HepG2 (cell line): Measurements from ENCODE around the gene CSMD2. TPM values are rescaled to one million over a fixed set of nuclear protein-coding genes. Genes with fewer than 3 reads are reported as not detected.

ENCODE experiments used
- ATAC-seq: fragments of 200-7000 bp; cut with Tn5 transposase; 3 replicates; pipeline ENCODE4 v1.9.1; 2020; ENCODE audit warnings: mild to moderate bottlenecking, moderate library complexity
- BruUV-seq: library from RNA; stranded (reverse); fragments of 400-500 nt; replicated peaks from 2 replicates; lab custom pipeline; 2021; lab: Mats Ljungman, UMichigan
- CTCF ChIA-PET: fragments of 300-600 bp; formaldehyde crosslinking; extraction: SDS; loops from one replicate; lab custom pipeline; 2021; ENCODE audit warnings: low total read pairs, inconsistent platforms, low intra/inter-chr PET ratio; lab: Yijun Ruan, JAX
- POLR2A ChIA-PET: fragments of 350-600 bp; sonication (Branson Sonifier 250); formaldehyde crosslinking; loops from one replicate; lab custom pipeline; 2020; ENCODE audit warnings: antibody characterized with exemption, inconsistent platforms; lab: Yijun Ruan, JAX
- DNase-seq: peaks from one replicate; pipeline ENCODE4 v3.0.0-alpha.2; 2015; ENCODE audit warnings: low spot score
- FAIRE-seq: peaks from 3 replicates; lab custom pipeline; 2011; peaks lifted over from hg19 to GRCh38; lab: Jason Lieb, UNC
- H2AFZ ChIP-seq: one replicate; pipeline ENCODE4 v1.6.1; 2011; ENCODE audit warnings: low read length, inconsistent platforms
- H3K27ac ChIP-seq: fragments of 300-600 bp; 3 replicates; pipeline ENCODE4 v1.8.0; 2011; ENCODE audit warnings: mixed run types, mild to moderate bottlenecking, mixed read lengths, low read length, inconsistent platforms; ENCODE audit not compliant: insufficient read depth; ENCODE audit errors: extremely low read length
- H3K27me3 ChIP-seq, 2 experiments: fragments of 200-600 bp in 1 of 2; 2 replicates in 1 of 2; 3 replicates in 1 of 2; pipeline versions ENCODE4 v1.6.0 to v1.8.0; 2011; ENCODE audit warnings: low read length in 2 of 2, mild to moderate bottlenecking in 2 of 2, moderate library complexity in 2 of 2, inconsistent platforms in 1 of 2; ENCODE audit not compliant: insufficient read depth in 2 of 2, control insufficient read depth in 1 of 2
- H3K36me3 ChIP-seq, 2 experiments: fragments of 200-600 bp in 1 of 2; replicated peaks in 1 of 2; 2 replicates in 1 of 2; 3 replicates in 1 of 2; pipeline versions ENCODE4 v1.5.1 to v1.8.0; 2011; ENCODE audit warnings: low read length in 2 of 2, inconsistent platforms in 1 of 2; ENCODE audit not compliant: insufficient read depth in 2 of 2, control insufficient read depth in 1 of 2
- H3K4me1 ChIP-seq: 2 replicates; pipeline ENCODE4 v1.5.1; 2012; ENCODE audit warnings: low read length, inconsistent platforms; ENCODE audit not compliant: insufficient read depth
- H3K4me2 ChIP-seq: 2 replicates; pipeline ENCODE4 v1.6.0; 2011; ENCODE audit warnings: low read depth, low read length, inconsistent platforms
- H3K4me3 ChIP-seq, 3 experiments: fragments of 200-600 bp in 1 of 3; sonication (generic), shearing (Covaris generic) in 1 of 3; replicated peaks in 1 of 3; 2 replicates each; pipeline ENCODE4 v1.5.1; 2011 to 2016; ENCODE audit warnings: low read length in 3 of 3, inconsistent platforms in 2 of 3, low read depth in 2 of 3, mild to moderate bottlenecking in 2 of 3, control low read depth in 1 of 3, mixed read lengths in 1 of 3; ENCODE audit not compliant: insufficient read depth in 1 of 3
- H3K79me2 ChIP-seq: one replicate; pipeline ENCODE4 v1.6.1; 2011; ENCODE audit warnings: low read length, inconsistent platforms; ENCODE audit not compliant: insufficient read depth
- H3K9ac ChIP-seq: 2 replicates; pipeline ENCODE4 v1.6.0; 2011; ENCODE audit warnings: mild to moderate bottlenecking, low read depth, low read length, inconsistent platforms; ENCODE audit not compliant: insufficient read depth
- H3K9me3 ChIP-seq: 2 replicates; pipeline ENCODE4 v1.5.1; 2012; ENCODE audit warnings: mild to moderate bottlenecking, low read length
- H4K20me1 ChIP-seq: 2 replicates; pipeline ENCODE4 v1.6.0; 2011; ENCODE audit warnings: inconsistent platforms, mild to moderate bottlenecking, low read length, moderate library complexity; ENCODE audit not compliant: insufficient read depth
- ARNT ChIP-seq: fragments of 450-650 bp; IDR thresholded peaks from 2 replicates; pipeline ENCODE4 v1.6.1; 2017
- ATRX ChIP-seq: sonication (generic); formaldehyde crosslinking; IDR thresholded peaks from 2 replicates; pipeline ENCODE4 v1.4.0; 2020; ENCODE audit warnings: missing genetic modification reagents, borderline replicate concordance
- CHD4 ChIP-seq: fragments of 200-600 bp; sonication (generic); IDR thresholded peaks from 2 replicates; pipeline ENCODE4 v1.7.0; 2017; ENCODE audit warnings: mild to moderate bottlenecking, low read length, borderline replicate concordance
- GATAD1 ChIP-seq: IDR thresholded peaks from 2 replicates; pipeline ENCODE4 v1.6.1; 2016; ENCODE audit warnings: missing genetic modification reagents, missing compliant biosample characterization
- HNRNPH1 ChIP-seq: fragments of 200-400 bp; formaldehyde crosslinking; optimal IDR thresholded peaks from 2 replicates; pipeline ENCODE3; 2017; ENCODE audit warnings: mild to moderate bottlenecking, low read depth, low read length
- HNRNPUL1 ChIP-seq: fragments of 200-400 bp; formaldehyde crosslinking; IDR thresholded peaks from 2 replicates; pipeline ENCODE4 v1.6.1; 2017; ENCODE audit warnings: low read depth, mild to moderate bottlenecking, low read length, moderate library complexity
- IKZF1 ChIP-seq: fragments of 450-650 bp; IDR thresholded peaks from 2 replicates; pipeline ENCODE4 v1.7.1; 2016
- KDM3A ChIP-seq: IDR thresholded peaks from 2 replicates; pipeline ENCODE4 v1.6.1; 2018; ENCODE audit warnings: low read depth, missing compliant biosample characterization
- MEIS1 ChIP-seq: sonication (generic); formaldehyde crosslinking; IDR thresholded peaks from 2 replicates; pipeline ENCODE4 v1.9.0; 2021; ENCODE audit warnings: mild to moderate bottlenecking, missing genetic modification reagents, moderate library complexity, borderline replicate concordance
- NCOA5 ChIP-seq: sonication (generic); formaldehyde crosslinking; IDR thresholded peaks from 2 replicates; pipeline ENCODE4 v1.4.0; 2020; ENCODE audit warnings: missing genetic modification reagents
- NFAT5 ChIP-seq: sonication (generic); formaldehyde crosslinking; IDR thresholded peaks from 2 replicates; pipeline ENCODE4 v1.4.0; 2020; ENCODE audit warnings: missing genetic modification reagents
- PLSCR1 ChIP-seq: sonication (generic); formaldehyde crosslinking; IDR thresholded peaks from 2 replicates; pipeline ENCODE4 v1.5.0; 2020; ENCODE audit warnings: missing genetic modification reagents, mild to moderate bottlenecking, borderline replicate concordance
- SMC3 ChIP-seq: IDR thresholded peaks from 2 replicates; pipeline ENCODE4 v1.6.1; 2011; ENCODE audit warnings: low read length, improper control_type of control experiment
- ZEB1 ChIP-seq: IDR thresholded peaks from 2 replicates; pipeline ENCODE4 v1.6.1; 2012; ENCODE audit warnings: mild to moderate bottlenecking, low read depth, inconsistent platforms; ENCODE audit not compliant: insufficient replicate concordance
- ZFX ChIP-seq: sonication (generic); formaldehyde crosslinking; IDR thresholded peaks from 2 replicates; pipeline ENCODE4 v1.4.0; 2020; ENCODE audit warnings: mild to moderate bottlenecking, low read depth, missing genetic modification reagents, moderate library complexity
- ZNF589 ChIP-seq: sonication (generic); formaldehyde crosslinking; conservative IDR thresholded peaks from 2 replicates; pipeline ENCODE4 v1.8.0; 2022; ENCODE audit warnings: mild to moderate bottlenecking, moderate library complexity, missing genetic modification reagents
- ZNF614 ChIP-seq: IDR thresholded peaks from 2 replicates; pipeline ENCODE4 v1.6.1; 2018; ENCODE audit warnings: missing biosample characterization, missing genetic modification reagents, inconsistent platforms, borderline replicate concordance
- WGBS: methylation state at CpG from one replicate; pipeline ENCODE4 v1.1.6; 2017; ENCODE audit warnings: low lambda C conversion rate; 5-methylcytosine and 5-hydroxymethylcytosine counted together
- in situ Hi-C: cut with HindIII; loops from 2 replicates; pipeline ENCODE4 v1.10.0; 2017; ENCODE audit warnings: low pct_unique_long_range_greater_than_20kb; ENCODE audit not compliant: extremely low pct_ligation_motif_present
- intact Hi-C: fragments of 100-400 bp; cut with micrococcal nuclease; formaldehyde crosslinking; loops from one replicate; pipeline ENCODE4 v1.10.0; 2022; ENCODE audit not compliant: unreplicated experiment
- polyA plus RNA-seq, 8 experiments: library from polyadenylated mRNA; depleted of rRNA in 3 of 8; stranded (reverse) in 7 of 8; unstranded in 1 of 8; fragments of >200 nt; fragmentation: Illumina TruSeq in 4 of 8; extraction: Trizol in 4 of 8; gene quantifications; 2 replicates each; pipeline versions ENCODE4 v1.2.1 to v1.2.3, GENCODE V29; 2011 to 2016; ENCODE audit warnings: low read depth in 4 of 8, missing spikeins in 1 of 8, mixed read lengths in 1 of 8; ENCODE audit not compliant: insufficient read depth in 1 of 8
- total RNA-seq, 5 experiments: library from RNA; depleted of rRNA; stranded (reverse); fragments of >200 nt; fragmentation: Illumina TruSeq; extraction: Trizol; gene quantifications; 2 replicates each; pipeline ENCODE4 v1.2.3, GENCODE V29; 2016; ENCODE audit warnings: low read depth in 1 of 5

CSMD2 gene
- total and polyA plus RNA-seq, 2 of the 13 experiments (the other 11 are each of a cell fraction or from before 2014, with no cell fraction given), result not detected

GRCh38 chr1:33711511-33711910, 453.5 kb downstream of the CSMD2 start:
- 3% methylated on average over 4 of the region's 6 CpGs for WGBS

GRCh38 chr1:33710967-33711366, 454.1 kb downstream of the CSMD2 start:
- no TSS peak for BruUV-seq
- intact Hi-C loops (no loop called here), in situ Hi-C loops (no loop called here)
- no peak overlapping the region for H2AFZ ChIP-seq
- H3K9ac ChIP-seq, result no peak overlapping the region
- H4K20me1 ChIP-seq, result no peaks in the 10 kb centered on the region
- H3K4me1 ChIP-seq, result no peaks in the 10 kb centered on the region
- FAIRE-seq (no peak), ATAC-seq (no peak), DNase-seq (no peak)
- ChIA-PET POLR2A (no interaction called here), CTCF (no interaction called here)
- H3K27ac ChIP-seq, result no peak overlapping the region
- no peaks in the 10 kb centered on the region for H3K9me3 ChIP-seq
- no peaks in the 10 kb centered on the region for H3K79me2 ChIP-seq
- 0 out of 5 replicates have a peak, but pooled peaks cover 0 to 3% of the 10 kb centered on the region in 2 experiments for H3K27me3 ChIP-seq
- H3K36me3 ChIP-seq, result no peaks in the 10 kb centered on the region
- H3K4me3 ChIP-seq, result no peak overlapping the region
- 0% methylated on average over 2 of the region's 2 CpGs for WGBS
- no peak overlapping the region for H3K4me2 ChIP-seq
- TF ChIP-seq NFAT5 (CRISPR knock-in tag) (no peak), ZNF589 (CRISPR knock-in tag) (no peak), GATAD1 (CRISPR knock-in tag) (no peak), HNRNPH1 (no peak), HNRNPUL1 (no peak), ATRX (CRISPR knock-in tag) (no peak), KDM3A (no peak), ZEB1 (no peak), ARNT (no peak), MEIS1 (no peak)

More at GRCh38 chr1:33711511-33711910, 453.5 kb downstream of the CSMD2 start:
- H3K4me1 ChIP-seq, result no peaks in the 10 kb centered on the region
- no peaks in the 10 kb centered on the region for H4K20me1 ChIP-seq
- in situ Hi-C loops (no loop called here), intact Hi-C loops (no loop called here)
- ChIA-PET POLR2A (no interaction called here), CTCF (no interaction called here)
- TF ChIP-seq IKZF1 (no peak), ZNF614 (CRISPR knock-in tag) (no peak), PLSCR1 (CRISPR knock-in tag) (no peak), SMC3 (no peak), CHD4 (no peak), NCOA5 (CRISPR knock-in tag) (no peak), ZFX (no peak)
- H3K9me3 ChIP-seq, result no peaks in the 10 kb centered on the region
- no peak overlapping the region for H2AFZ ChIP-seq
- DNase-seq (no peak), FAIRE-seq (no peak), ATAC-seq (no peak)
- BruUV-seq, result no TSS peak
- 0 out of 5 replicates have a peak, but pooled peaks cover 0 to 3% of the 10 kb centered on the region in 2 experiments for H3K27me3 ChIP-seq
- no peaks in the 10 kb centered on the region for H3K36me3 ChIP-seq
- no peak overlapping the region for H3K27ac ChIP-seq
- H3K79me2 ChIP-seq, result no peaks in the 10 kb centered on the region
- H3K4me2 ChIP-seq, result no peak overlapping the region
- no peak overlapping the region for H3K4me3 ChIP-seq
- H3K9ac ChIP-seq, result no peak overlapping the region
